Kidney glomerular epithelial cell (primary cell): ENCODE results near the gene NFIB.

ENCODE experiments used
- DNase-seq: peaks from one replicate; lab custom pipeline; 2025; lab: John Stamatoyannopoulos, UW

NFIB gene

DNA sequence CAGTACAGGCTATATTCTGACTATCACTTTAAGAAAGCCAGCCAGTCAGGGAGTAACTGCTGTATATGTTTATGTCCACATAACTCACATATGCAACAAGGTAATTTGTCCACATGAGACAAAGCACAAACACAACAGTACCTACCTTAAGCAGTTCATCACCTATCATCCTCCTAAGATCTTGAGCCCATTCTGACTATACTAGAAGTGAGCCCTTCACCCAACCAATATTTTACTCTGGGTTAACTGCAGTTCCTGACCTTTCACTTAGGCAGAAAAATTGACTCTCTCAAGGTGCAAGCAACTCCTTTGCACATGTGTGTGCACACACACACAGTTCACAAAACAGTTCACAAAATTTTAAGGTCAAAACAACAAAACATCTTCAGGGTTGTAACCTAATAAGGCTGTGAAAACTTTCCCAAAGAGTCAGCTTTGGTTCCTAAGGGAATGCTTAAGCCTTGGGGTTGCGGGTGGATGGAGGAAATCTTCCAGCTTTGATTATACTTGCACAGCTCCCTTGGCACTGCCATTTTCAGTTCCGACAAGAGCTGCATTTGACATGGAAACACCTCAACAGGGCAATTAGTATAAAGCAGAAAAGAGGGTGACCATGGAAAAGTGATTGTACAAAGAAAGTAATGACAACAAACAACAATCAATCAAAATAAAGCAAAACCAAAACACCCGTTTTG lies 215.3 kb downstream of the NFIB start:
- no peak for DNase-seq

- no peak for DNase-seq
Measured at GRCh38 chr9:14097666-14098415, 216.1 kb downstream of the NFIB start.

DNA sequence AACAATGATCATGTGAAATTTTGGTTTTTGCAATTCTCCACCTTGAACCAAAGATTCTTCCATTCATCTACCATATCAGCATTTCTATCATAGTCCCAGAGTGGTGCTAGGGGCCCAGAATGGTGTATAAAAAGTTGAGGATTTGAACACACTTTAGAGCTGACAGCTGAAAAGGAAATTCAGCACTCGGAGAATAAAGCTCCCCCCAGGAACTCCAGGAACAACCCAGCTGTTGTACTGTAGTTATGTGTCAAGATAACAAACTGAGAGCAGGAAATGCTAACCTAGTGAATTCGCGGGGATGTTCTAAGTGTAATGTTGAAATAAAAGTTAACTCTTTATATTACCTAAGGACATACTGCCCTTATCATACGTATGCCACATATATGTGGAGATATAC lies 216.7 kb downstream of the NFIB start:
- peak; percentile 13 for DNase-seq

DNA sequence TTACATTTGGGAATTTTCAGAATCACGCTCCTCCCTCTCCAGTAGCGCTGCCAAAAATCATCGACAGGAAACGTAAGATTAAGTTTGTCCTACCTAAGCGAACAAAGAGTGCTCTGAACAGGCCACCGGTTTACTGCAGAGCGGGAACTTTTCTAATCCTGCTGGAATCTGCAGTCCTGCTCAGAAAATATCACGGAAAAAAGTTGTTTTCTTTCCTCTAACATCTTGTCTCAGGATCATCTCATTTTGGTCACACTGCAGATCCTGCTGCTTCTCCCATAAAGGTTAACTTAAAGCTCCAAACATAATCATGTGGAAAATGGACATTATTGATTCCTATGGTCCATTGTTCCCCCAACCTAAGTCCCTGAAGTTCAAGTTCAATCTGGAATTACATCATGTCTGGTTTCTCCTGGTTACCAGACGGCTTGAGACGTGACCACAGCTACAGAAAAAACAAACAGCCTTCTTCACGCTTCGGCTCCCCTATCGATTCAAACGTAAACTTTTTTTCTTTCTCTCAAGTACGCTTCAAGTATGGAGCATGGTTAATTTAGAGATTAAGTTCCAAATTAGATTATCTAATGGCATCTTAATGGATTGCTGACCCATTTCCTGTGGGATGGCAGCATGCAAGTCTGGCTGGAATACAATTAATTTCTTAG lies 217.6 kb downstream of the NFIB start:
- DNase-seq: peak; percentile 61

GRCh38 chr9:14095277-14095676 lies 218.7 kb downstream of the NFIB start:
- no peak for DNase-seq

DNA sequence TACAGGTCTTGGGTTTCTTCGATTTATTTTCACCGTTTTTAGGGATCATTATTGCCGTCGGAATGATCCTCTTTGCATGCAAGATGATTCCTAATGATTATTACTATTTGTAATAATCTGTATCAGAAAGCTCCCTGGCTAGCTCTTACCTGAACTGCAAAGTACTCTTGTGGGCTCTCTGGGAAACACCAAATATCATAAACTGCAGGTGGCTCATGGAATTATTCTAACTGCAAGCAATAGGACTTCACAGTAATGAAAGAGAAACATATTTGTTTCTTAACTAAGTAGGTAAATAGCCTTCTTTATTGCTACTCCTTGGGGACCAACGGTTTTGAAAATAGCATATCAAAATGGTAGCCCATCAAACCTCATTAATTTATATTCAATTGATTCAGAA lies 219.4 kb downstream of the NFIB start:
- no peak for DNase-seq

DNA sequence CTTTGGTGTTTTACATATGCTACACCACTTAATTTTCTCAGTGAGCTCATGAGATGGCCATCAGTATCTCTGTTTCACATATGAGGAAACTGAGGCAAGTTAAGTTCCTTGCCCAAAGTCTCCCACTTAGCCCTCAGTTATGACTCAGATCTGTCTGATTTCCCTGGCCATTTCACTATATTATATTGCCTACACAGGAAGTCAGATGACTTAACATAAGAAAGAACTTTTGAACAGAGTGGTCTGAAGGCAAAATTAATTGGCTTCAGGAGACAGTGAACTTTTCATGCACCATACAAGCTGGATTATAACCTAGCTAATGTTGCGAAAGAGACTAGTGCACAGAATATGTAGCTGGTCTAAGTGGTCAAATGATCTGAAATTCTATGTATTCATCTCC lies 221.6 kb downstream of the NFIB start:
- no peak for DNase-seq

DNA sequence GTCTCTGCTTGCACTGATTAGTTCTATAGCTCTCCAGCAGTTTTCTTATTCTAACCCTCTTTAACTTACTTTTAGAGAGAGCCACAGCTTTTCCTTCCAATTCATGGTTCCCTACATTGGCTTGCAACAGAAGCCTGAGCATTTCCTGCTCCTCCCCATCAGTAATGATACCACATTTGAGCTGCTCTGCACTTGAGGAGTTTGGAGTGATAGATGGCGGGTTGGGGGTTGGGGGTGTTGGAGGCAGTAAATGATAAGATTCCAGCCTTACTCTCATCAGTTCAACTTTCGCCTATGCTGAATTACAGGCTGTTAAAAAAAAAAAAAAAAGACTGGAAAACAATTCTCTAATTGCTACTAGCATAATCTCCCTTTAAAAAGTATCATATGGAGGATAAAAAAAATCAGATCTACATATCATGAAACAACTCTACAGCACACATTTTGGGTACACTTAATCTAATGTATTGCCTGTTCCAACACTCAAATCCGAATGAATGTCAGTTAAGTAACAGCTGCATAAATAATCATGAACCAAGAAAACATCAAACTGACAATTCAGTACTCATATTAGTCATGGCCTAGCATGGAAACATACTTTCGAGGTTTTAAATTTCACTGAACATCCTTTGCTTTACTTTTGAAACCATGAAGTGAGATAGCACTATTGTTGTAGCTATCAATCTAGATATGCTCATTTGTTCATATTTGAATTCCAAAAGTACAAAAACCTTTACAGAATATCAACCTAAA lies 224.7 kb downstream of the NFIB start:
- no peak for DNase-seq

- DNase-seq: no peak
Measured at GRCh38 chr9:14087576-14087975, 226.4 kb downstream of the NFIB start.

- no peak for DNase-seq
Measured at GRCh38 chr9:14086495-14086894, 227.4 kb downstream of the NFIB start.

DNA sequence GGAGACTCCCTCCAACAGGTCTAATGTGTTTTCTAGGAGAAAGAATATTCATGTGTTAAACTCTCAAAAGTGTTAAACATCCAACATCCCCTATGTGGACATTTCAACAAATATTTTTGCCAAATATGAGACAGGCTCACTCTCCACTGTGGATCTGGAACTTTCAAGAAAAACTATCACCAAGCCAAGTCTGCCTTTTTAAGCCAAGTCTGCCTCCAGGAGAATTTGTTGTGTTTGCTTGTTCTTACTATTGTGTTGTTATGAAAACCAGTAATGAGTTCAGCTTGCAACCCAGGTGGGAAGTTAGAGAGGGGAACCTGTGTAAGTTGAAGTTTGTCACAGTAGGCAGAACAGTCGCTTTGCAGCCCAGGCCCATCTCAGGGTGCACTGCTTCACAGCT lies 228.1 kb downstream of the NFIB start:
- no peak for DNase-seq

- DNase-seq: no peak
Measured at GRCh38 chr9:14084867-14085266, 229.1 kb downstream of the NFIB start.

GRCh38 chr9:14083366-14083765 lies 230.6 kb downstream of the NFIB start:
- no peak for DNase-seq

DNA sequence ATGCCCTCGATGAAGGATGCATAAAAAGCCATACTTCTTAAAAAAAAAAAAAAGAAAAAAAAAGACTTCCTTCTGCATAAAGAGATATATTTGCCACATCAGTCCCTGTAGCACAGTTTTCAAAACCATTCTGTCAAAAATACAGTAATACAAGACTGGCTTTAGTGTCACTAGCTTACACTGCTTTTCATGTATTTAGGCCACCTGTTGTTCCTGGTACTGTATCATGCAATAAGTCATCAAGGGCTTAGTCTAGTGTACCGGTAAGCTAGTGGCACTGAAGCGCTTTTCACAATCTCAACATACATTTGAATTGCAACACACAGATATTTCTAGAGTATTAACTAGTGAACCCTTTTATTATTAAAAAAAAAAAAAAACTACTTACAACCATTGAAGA lies 231.2 kb downstream of the NFIB start:
- DNase-seq: no peak

DNA sequence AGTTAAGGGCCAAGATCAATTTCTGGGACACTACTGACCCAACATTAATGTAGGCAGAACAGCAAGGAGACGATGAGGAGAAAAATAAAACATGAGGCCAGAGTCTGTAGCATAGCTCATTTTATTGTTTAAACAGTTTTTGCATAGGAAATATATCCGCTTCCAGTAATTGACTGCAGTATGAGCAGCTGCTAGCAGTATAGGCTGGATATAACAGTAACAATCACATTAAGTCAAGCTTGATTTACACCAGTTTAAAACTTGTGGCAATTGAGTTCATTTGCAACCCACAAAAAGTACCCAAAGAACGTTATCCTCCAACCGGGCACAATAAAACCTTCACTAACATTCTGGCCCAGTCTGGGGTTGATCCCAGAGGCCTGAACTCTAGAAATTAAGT lies 232.2 kb downstream of the NFIB start:
- no peak for DNase-seq

GRCh38 chr9:14080959-14081542 lies 232.9 kb downstream of the NFIB start:
- no peak for DNase-seq

DNA sequence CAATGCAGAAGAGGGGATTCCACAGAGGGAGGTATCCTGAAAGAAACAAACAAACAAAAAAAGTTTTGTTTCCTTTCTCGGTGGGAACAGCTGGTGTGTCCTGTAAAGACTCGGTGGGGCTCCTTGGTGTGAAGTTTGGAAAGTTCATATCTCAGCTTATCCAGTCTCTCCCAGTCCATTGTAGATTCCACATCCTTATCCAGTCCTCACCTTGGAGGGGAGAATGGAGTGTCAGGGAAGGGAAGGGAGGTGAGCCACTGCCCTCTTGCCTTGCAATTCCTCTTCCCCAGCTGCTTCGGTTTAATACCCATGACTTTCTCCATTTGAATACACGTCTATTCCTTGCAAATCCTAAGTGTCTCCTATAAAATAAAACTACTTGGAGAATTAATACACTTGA lies 234.5 kb downstream of the NFIB start:
- DNase-seq: no peak

GRCh38 chr9:14077672-14078071 lies 236.3 kb downstream of the NFIB start:
- DNase-seq: no peak

GRCh38 chr9:14075218-14075617 lies 238.7 kb downstream of the NFIB start:
- no peak for DNase-seq

- DNase-seq: no peak
Measured at GRCh38 chr9:14072850-14073249, 241.1 kb downstream of the NFIB start.

- DNase-seq: no peak
Measured at GRCh38 chr9:14071484-14071883, 242.5 kb downstream of the NFIB start.

DNA sequence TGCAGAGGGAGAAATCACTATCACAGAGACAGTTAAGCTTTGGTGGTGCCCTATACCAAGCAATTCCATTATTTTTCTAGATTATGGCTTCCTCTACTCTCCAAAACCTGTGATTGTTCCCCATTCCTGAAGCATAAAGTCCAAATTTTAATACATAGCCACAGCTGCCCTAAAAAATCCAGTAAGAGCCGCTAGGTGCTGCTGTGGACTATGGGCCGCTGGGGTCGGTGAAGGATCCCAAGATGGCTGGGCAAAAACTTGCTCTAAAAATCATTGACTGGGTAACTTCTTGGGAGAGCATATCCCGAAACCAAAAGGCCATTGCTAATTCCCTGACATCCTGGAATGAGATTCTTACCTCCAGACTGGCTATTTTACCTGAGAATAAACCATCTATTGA lies 245.3 kb downstream of the NFIB start:
- no peak for DNase-seq
